Natural killer cell (primary cell): ENCODE data around the gene MYOF. TPM values are rescaled to one million over a fixed set of nuclear protein-coding genes. Genes with fewer than 3 reads are reported as not detected.
A peak's percentile ranks its signal among the peaks of the same experiment; 100 is the strongest.

ENCODE experiments used
- ATAC-seq, 3 donors: fragments of 150-1000 bp in 2 of 3; fragments of 200-7000 bp in 1 of 3; cut with Tn5 transposase; 1 replicate in 1 of 3; 2 replicates in 2 of 3; pipeline ENCODE4 v1.10.0; 2021; ENCODE audit warnings: mild to moderate bottlenecking in 2 of 3, moderate library complexity in 2 of 3
- DNase-seq, 2 donors: peaks; one replicate each; pipeline versions ENCODE4 v3.0.0 to v3.0.0-alpha.2; 2013 to 2021; ENCODE audit warnings: mixed read lengths in 1 of 2
- H3K27ac ChIP-seq: one replicate; pipeline ENCODE4 v1.5.1; 2013; ENCODE audit warnings: mild to moderate bottlenecking, low read length
- H3K27me3 ChIP-seq: one replicate; pipeline ENCODE4 v1.6.1; 2013; ENCODE audit warnings: low read length; ENCODE audit not compliant: control insufficient read depth, insufficient read depth
- H3K36me3 ChIP-seq: one replicate; pipeline ENCODE4 v1.6.1; 2013; ENCODE audit warnings: low read length; ENCODE audit not compliant: control insufficient read depth, insufficient read depth
- H3K4me1 ChIP-seq: one replicate; pipeline ENCODE4 v1.6.1; 2013; ENCODE audit warnings: low read length; ENCODE audit not compliant: control insufficient read depth, insufficient read depth
- H3K4me3 ChIP-seq: one replicate; pipeline ENCODE4 v1.5.1; 2013; ENCODE audit warnings: low read length
- H3K9me3 ChIP-seq: one replicate; pipeline ENCODE4 v1.6.1; 2013; ENCODE audit warnings: low read length; ENCODE audit not compliant: control insufficient read depth, insufficient read depth
- H3K27ac Mint-ChIP-seq, 2 donors: one replicate each; pipeline ENCODE4 v1.8.0; 2022; ENCODE audit warnings: mild to moderate bottlenecking in 2 of 2, mixed read lengths in 2 of 2, moderate library complexity in 1 of 2
- H3K27me3 Mint-ChIP-seq, 2 donors: one replicate each; pipeline ENCODE4 v1.8.0; 2022; ENCODE audit warnings: low read depth in 2 of 2, mixed read lengths in 2 of 2
- H3K36me3 Mint-ChIP-seq: one replicate; pipeline ENCODE4 v1.8.0; 2022; ENCODE audit warnings: mixed read lengths
- H3K4me1 Mint-ChIP-seq, 2 donors: one replicate each; pipeline ENCODE4 v1.8.0; 2022; ENCODE audit warnings: mixed read lengths in 2 of 2
- H3K4me3 Mint-ChIP-seq: one replicate; pipeline ENCODE4 v1.8.0; 2022; ENCODE audit warnings: mild to moderate bottlenecking, moderate library complexity, mixed read lengths
- H3K9me3 Mint-ChIP-seq, 2 donors: one replicate each; pipeline ENCODE4 v1.8.0; 2022; ENCODE audit warnings: mixed read lengths in 2 of 2
- CTCF ChIP-seq: fragments of 200-600 bp; IDR thresholded peaks from one replicate; pipeline ENCODE4 v1.8.0; 2022; ENCODE audit warnings: antibody characterized with exemption
- WGBS: methylation state at CpG from one replicate; pipeline ENCODE4 v1.1.7; 2013; ENCODE audit warnings: missing lambda C conversion rate; ENCODE audit not compliant: insufficient coverage; 5-methylcytosine and 5-hydroxymethylcytosine counted together
- intact Hi-C: fragments of 100-400 bp; cut with micrococcal nuclease; formaldehyde crosslinking; loops from one replicate; pipeline ENCODE4 v1.14.2; 2022
- total RNA-seq, 4 donors: library from RNA; stranded (reverse); fragments of 120-200 nt in 1 of 4; gene quantifications; one replicate each; pipeline versions ENCODE4 v1.2.3 to v1.2.4, GENCODE V29; 2013 to 2022

The MYOF gene
- total RNA-seq, 3 donors from 2014 or later (not counting 1 experiment from before 2014, with no cell fraction given) = 2.0 to 9.7 (median 2.9) TPM

DNA sequence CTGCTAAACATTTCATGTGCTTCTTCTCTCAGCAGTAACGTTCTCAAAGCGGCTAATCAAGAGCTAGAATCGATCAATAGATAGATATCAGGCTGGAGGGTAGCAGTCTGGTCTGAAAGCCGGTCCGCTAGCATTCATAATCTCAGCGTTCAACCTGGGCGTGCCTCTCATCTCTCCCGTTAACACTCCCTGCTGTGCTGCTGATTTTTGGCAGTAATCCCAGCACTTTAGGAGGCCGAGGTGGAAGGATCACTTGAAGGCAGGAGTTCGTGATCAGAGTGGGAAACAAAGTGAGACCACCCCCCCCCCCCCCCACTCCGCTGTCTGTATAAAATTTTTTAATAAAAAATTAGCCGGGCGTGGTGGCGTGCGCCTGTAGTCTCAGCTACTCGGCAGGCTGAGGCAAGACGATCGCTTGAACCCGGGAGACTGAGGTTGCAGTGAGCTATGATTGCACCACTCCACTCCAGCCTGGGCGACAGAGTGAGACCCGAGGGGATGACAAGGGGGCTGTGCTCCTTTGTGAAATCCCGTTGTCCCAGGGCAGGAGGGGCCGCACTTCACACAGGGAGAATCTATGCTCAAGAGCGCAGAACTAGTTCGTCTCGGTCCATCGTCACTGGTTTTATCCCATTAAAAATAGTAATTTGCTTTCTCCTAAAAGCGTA lies 13.7 kb upstream of the MYOF start:
- Histone ChIP-seq H3K4me1 (peaks cover 14% of the 10 kb centered on the region), H3K36me3 (no peaks in the 10 kb centered on the region), H3K9me3 (no peaks in the 10 kb centered on the region), H3K4me3 (peak overlapping the region; percentile 95), H3K27ac (no peak overlapping the region), H3K27me3 (no peaks in the 10 kb centered on the region)
- ATAC-seq (peak; percentile 6 to 11 (median 7)), DNase-seq (peak in 1 of 2 donors; percentile 38)
- peaks cover 11 to 18% of the 10 kb centered on the region in 2 donors for H3K4me1 Mint-ChIP-seq
- no peak for TF ChIP-seq CTCF
- 3% methylated on average over 25 of the region's 28 CpGs for WGBS
- peaks cover 14 to 16% of the 10 kb centered on the region in 2 donors for H3K27me3 Mint-ChIP-seq
- H3K36me3 Mint-ChIP-seq = no peaks in the 10 kb centered on the region
- H3K27ac Mint-ChIP-seq = peak overlapping the region; percentile 21 to 79
- peak overlapping the region; percentile 91 for H3K4me3 Mint-ChIP-seq
- H3K9me3 Mint-ChIP-seq = no peaks in the 10 kb centered on the region
- intact Hi-C loops = loop anchor here (5.0 kb wide), 2 partner anchors 207 to 648 kb away; partner anchors contain the start of genes EXOC6 and FRA10AC1

DNA sequence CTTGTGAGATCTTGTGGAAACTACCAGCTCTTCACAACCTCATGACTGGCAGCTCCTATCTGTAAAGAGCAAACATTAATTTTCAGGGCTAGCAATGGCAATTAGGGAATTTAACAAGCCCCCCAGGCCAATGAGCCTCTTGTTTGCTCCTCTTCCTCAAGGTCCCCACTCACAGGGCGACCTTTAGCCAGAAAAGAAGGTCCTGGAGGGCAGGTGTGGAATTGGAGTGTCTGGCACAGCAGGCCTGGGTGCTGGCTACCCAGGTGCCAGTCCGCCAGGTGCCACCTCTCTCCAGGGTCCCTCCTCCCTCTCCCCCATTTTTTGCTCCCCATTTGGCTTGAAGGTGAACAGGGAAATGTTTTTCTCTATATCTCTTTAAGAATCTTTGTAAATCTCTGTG lies 12.4 kb upstream of the MYOF start:
- intact Hi-C loops = no loop called here
- H3K36me3 Mint-ChIP-seq = no peaks in the 10 kb centered on the region

GRCh38 chr10:93493162-93493561 lies 11.0 kb upstream of the MYOF start:
- Mint-ChIP-seq H3K9me3 (no peaks in the 10 kb centered on the region), H3K4me1 (peaks cover 11 to 18% of the 10 kb centered on the region in 2 donors), H3K4me3 (no peak overlapping the region), H3K27ac (no peak overlapping the region), H3K27me3 (peaks cover 24 to 32% of the 10 kb centered on the region in 2 donors), H3K36me3 (no peaks in the 10 kb centered on the region)
- Histone ChIP-seq H3K27ac (no peak overlapping the region), H3K4me1 (peaks cover 14% of the 10 kb centered on the region), H3K27me3 (no peaks in the 10 kb centered on the region), H3K4me3 (no peak overlapping the region), H3K9me3 (no peaks in the 10 kb centered on the region), H3K36me3 (no peaks in the 10 kb centered on the region)
- TF ChIP-seq CTCF = no peak
- DNase-seq = no peak
- ATAC-seq = no peak
- 97% methylated on average over 3 of the region's 3 CpGs for WGBS
- intact Hi-C loops = no loop called here

More for the DNA sequence above, 12.4 kb upstream of the MYOF start:
- H3K9me3 ChIP-seq = no peaks in the 10 kb centered on the region
- H3K27me3 Mint-ChIP-seq = peaks cover 16 to 18% of the 10 kb centered on the region in 2 donors
- no peak overlapping the region for H3K4me3 Mint-ChIP-seq
- WGBS = no CpG with 5 or more reads among the region's 2 CpGs
- H3K36me3 ChIP-seq = no peaks in the 10 kb centered on the region
- TF ChIP-seq CTCF = no peak
- H3K27ac ChIP-seq = no peak overlapping the region
- no peaks in the 10 kb centered on the region for H3K27me3 ChIP-seq
- no peak for DNase-seq
- H3K4me1 ChIP-seq = peaks cover 14% of the 10 kb centered on the region
- no peak for ATAC-seq
- H3K4me1 Mint-ChIP-seq = peaks cover 11 to 18% of the 10 kb centered on the region in 2 donors
- no peak overlapping the region for H3K27ac Mint-ChIP-seq
- H3K4me3 ChIP-seq = no peak overlapping the region
- no peaks in the 10 kb centered on the region for H3K9me3 Mint-ChIP-seq
